Stimulated activated CD8-positive, alpha-beta memory T cell treated with anti-CD3 and anti-CD28 coated beads, Interleukin-4, amount 100 ng/mL, for 24 hours (primary cell): ENCODE results near the gene CT45A6.
"Not testable (repeated sequence)": the region's sequence is repeated elsewhere in the genome, so short reads cannot be mapped to it uniquely, and the experiment has no call there.

Experiments used
- DNase-seq: peaks from one replicate; pipeline ENCODE4 v3.0.0-alpha.2; 2020; ENCODE audit warnings: low read depth

The CT45A6 gene, protein sequence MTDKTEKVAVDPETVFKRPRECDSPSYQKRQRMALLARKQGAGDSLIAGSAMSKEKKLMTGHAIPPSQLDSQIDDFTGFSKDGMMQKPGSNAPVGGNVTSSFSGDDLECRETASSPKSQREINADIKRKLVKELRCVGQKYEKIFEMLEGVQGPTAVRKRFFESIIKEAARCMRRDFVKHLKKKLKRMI

DNA sequence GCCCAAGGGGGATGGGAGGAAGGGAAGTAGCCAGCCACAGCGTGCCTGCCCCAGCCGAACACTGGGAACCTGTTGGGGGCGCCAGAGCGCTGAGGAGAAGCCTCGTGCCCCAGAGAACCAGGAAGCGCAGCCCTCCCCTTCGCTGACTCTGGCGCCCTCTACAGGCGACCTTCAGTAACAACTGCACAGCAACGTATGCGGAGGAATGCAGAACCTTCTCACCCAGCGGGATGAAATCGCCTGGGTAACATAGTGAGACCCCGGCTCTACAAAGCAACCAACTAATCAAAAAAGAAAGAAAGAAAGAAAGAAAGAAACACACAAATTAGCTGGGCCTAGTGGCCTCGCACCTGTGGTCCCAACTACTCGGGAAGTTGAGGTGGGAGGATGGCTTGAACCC, at the start of gene CT45A6:
Gene CT45A6 (minus strand): TSS at position 101 of the 400 bp plus-strand sequence. CDS start 3,794 bp downstream, outside the sequence.
- not testable (repeated sequence) for DNase-seq

DNA sequence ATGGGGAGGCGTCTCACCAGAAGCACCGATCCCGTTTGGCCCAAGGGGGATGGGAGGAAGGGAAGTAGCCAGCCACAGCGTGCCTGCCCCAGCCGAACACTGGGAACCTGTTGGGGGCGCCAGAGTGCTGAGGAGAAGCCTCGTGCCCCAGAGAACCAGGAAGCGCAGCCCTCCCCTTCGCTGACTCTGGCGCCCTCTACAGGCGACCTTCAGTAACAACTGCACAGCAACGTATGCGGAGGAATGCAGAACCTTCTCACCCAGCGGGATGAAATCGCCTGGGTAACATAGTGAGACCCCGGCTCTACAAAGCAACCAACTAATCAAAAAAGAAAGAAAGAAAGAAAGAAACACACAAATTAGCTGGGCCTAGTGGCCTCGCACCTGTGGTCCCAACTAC, 34.6 kb upstream of the CT45A6 start, which contains the start of gene CT45A7:
Gene CT45A7 (minus strand): TSS at position 101 of the 400 bp plus-strand sequence. CDS start 3,747 bp downstream, outside the sequence.
- not testable (repeated sequence) for DNase-seq

DNA sequence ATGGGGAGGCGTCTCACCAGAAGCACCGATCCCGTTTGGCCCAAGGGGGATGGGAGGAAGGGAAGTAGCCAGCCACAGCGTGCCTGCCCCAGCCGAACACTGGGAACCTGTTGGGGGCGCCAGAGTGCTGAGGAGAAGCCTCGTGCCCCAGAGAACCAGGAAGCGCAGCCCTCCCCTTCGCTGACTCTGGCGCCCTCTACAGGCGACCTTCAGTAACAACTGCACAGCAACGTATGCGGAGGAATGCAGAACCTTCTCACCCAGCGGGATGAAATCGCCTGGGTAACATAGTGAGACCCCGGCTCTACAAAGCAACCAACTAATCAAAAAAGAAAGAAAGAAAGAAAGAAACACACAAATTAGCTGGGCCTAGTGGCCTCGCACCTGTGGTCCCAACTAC, 17.3 kb upstream of the CT45A6 start, which contains the start of gene CT45A2:
Gene CT45A2 (minus strand): TSS at position 101 of the 400 bp plus-strand sequence. CDS start 3,747 bp downstream, outside the sequence.
- DNase-seq, result not testable (repeated sequence)

DNA sequence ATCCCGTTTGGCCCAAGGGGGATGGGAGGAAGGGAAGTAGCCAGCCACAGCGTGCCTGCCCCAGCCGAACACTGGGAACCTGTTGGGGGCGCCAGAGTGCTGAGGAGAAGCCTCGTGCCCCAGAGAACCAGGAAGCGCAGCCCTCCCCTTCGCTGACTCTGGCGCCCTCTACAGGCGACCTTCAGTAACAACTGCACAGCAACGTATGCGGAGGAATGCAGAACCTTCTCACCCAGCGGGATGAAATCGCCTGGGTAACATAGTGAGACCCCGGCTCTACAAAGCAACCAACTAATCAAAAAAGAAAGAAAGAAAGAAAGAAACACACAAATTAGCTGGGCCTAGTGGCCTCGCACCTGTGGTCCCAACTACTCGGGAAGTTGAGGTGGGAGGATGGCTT, 17.2 kb downstream of the CT45A6 start, which contains the start of gene CT45A5:
Gene CT45A5 (minus strand): TSS at position 101 of the 400 bp plus-strand sequence. CDS start 3,774 bp downstream, outside the sequence.
- DNase-seq, result not testable (repeated sequence)

DNA sequence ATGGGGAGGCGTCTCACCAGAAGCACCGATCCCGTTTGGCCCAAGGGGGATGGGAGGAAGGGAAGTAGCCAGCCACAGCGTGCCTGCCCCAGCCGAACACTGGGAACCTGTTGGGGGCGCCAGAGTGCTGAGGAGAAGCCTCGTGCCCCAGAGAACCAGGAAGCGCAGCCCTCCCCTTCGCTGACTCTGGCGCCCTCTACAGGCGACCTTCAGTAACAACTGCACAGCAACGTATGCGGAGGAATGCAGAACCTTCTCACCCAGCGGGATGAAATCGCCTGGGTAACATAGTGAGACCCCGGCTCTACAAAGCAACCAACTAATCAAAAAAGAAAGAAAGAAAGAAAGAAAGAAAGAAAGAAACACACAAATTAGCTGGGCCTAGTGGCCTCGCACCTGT, 34.5 kb downstream of the CT45A6 start, which contains the start of gene CT45A3:
Gene CT45A3 (minus strand): TSS at position 101 of the 400 bp plus-strand sequence. CDS start 3,747 bp downstream, outside the sequence.
- not testable (repeated sequence) for DNase-seq

DNA sequence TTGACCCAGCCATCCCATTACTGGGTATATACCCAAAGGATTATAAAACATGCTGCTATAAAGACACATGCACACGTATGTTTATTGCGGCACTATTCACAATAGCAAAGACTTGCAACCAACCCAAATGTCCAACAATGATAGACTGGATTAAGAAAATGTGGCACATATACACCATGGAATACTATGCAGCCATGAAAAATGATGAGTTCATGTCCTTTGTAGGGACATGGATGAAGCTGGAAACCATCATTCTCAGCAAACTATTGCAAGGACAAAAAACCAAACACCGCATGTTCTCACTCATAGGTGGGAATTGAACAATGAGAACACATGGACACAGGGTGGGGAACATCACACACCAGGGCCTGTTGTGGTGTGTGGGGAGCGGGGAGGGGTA, 57.8 kb downstream of the CT45A6 start:
- DNase-seq, result not testable (repeated sequence)
